Measurements from ENCODE around the gene KLHDC1. TPM values are rescaled to one million over a fixed set of nuclear protein-coding genes. Genes with fewer than 3 reads are reported as not detected.
A peak's percentile ranks its signal among the peaks of the same experiment; 100 is the strongest.

Gene KLHDC1
- total and polyA plus RNA-seq, 9 of the 15 experiments (the other 6 are each of a cell fraction or from before 2014, with no cell fraction given) = 0.08 to 0.41 (median 0.18) TPM

GRCh38 chr14:49687942-49688700, 4.8 kb upstream of the KLHDC1 start, which contains the start of gene POLE2 (continued):
- TF ChIP-seq CTCFL (IDR thresholded peaks at IDR 0.05; ENCODE audit: borderline replicate concordance, insufficient read depth, low read depth, low read length, poor library complexity, severe bottlenecking) (no peak), SMAD2 (IDR thresholded peaks at IDR 0.05; ENCODE audit: low read depth, low read length) (no peak), ZNF584 (CRISPR knock-in tag; IDR thresholded peaks at IDR 0.05; ENCODE audit: low read depth) (no peak), RBM17 (IDR thresholded peaks at IDR 0.05; ENCODE audit: borderline replicate concordance, low read depth, low read length) (no peak), MLX (CRISPR knock-in tag; conservative IDR thresholded peaks at IDR 0.05) (no peak), FOXA1 (IDR thresholded peaks at IDR 0.05; ENCODE audit: borderline replicate concordance) (no peak), SMAD3 (CRISPR knock-in tag; conservative IDR thresholded peaks at IDR 0.05) (no peak), SAFB (IDR thresholded peaks at IDR 0.05; ENCODE audit: borderline replicate concordance, low read depth, low read length) (no peak), ATF4 (CRISPR knock-in tag; IDR thresholded peaks at IDR 0.05) (no peak), GABPB1 (CRISPR knock-in tag; IDR thresholded peaks at IDR 0.05) (peak; percentile 43; the same call in 1 of the 2 replicates), NCOA2 (IDR thresholded peaks at IDR 0.05; ENCODE audit: partially characterized antibody in 2 of 2) (no peak), ZFP36 (IDR thresholded peaks at IDR 0.05; ENCODE audit: low read depth, low read length, partially characterized antibody) (no peak), ZNF764 (CRISPR knock-in tag; IDR thresholded peaks at IDR 0.05; ENCODE audit: low read depth) (no peak), TAL1 (IDR thresholded peaks at IDR 0.05) (no peak), ILK (tag; IDR thresholded peaks at IDR 0.05; ENCODE audit: borderline replicate concordance, low read depth) (no peak), IFI16 (CRISPR knock-in tag; IDR thresholded peaks at IDR 0.05) (no peak), HINFP (tag; conservative IDR thresholded peaks at IDR 0.05; ENCODE audit: low read depth) (no peak), L3MBTL2 (IDR thresholded peaks at IDR 0.05) (peak; percentile 98), KLF10 (CRISPR knock-in tag; IDR thresholded peaks at IDR 0.05) (no peak), GTF2E2 (tag; IDR thresholded peaks at IDR 0.05) (peak; percentile 71; the same call in 1 of the 2 replicates), TCF7 (IDR thresholded peaks at IDR 0.05; ENCODE audit: borderline replicate concordance) (no peak), ZBTB17 (CRISPR knock-in tag; IDR thresholded peaks at IDR 0.05) (peak; percentile 77; the same call in 1 of the 2 replicates)

Measured in K562 (cell line).